Panc1 (cell line): ENCODE data around the gene SESTD1. TPM values are rescaled to one million over a fixed set of nuclear protein-coding genes. Genes with fewer than 3 reads are reported as not detected.

Experiments used
- ATAC-seq: fragments of 200-7000 bp; cut with Tn5 transposase; 2 replicates; pipeline ENCODE4 v1.9.1; 2020; ENCODE audit warnings: mild to moderate bottlenecking, moderate library complexity
- BruUV-seq: library from RNA; stranded (reverse); fragments of 400-500 nt; replicated peaks from 2 replicates; lab custom pipeline; 2021; lab: Mats Ljungman, UMichigan
- CTCF ChIA-PET: fragments of 300-600 bp; sonication (Branson Sonifier 250); formaldehyde crosslinking; loops from one replicate; lab custom pipeline; 2022; ENCODE audit warnings: antibody characterized with exemption; lab: Charles Lee
- POLR2A ChIA-PET: fragments of 300-600 bp; sonication (Branson Sonifier 250); formaldehyde crosslinking; loops from one replicate; lab custom pipeline; 2022; ENCODE audit warnings: antibody characterized with exemption; lab: Charles Lee
- DNase-seq: peaks from one replicate; pipeline ENCODE4 v3.0.0-alpha.2; 2010; ENCODE audit warnings: low read depth, low spot score
- H3K27ac ChIP-seq: 2 replicates; pipeline ENCODE4 v1.5.1; 2011; ENCODE audit warnings: mild to moderate bottlenecking, low read length, inconsistent platforms
- H3K27me3 ChIP-seq: fragments of 200-500 bp; sonication (Bioruptor generic); 2 replicates; pipeline ENCODE4 v1.6.0; 2014; ENCODE audit warnings: low read length, inconsistent platforms; ENCODE audit not compliant: control insufficient read depth, insufficient read depth
- H3K36me3 ChIP-seq: fragments of 200-500 bp; sonication (Bioruptor generic); 2 replicates; pipeline ENCODE4 v1.5.1; 2014; ENCODE audit warnings: inconsistent platforms, mild to moderate bottlenecking, low read length, moderate library complexity; ENCODE audit not compliant: control insufficient read depth, insufficient read depth
- H3K4me1 ChIP-seq: 2 replicates; pipeline ENCODE4 v1.5.1; 2011; ENCODE audit warnings: inconsistent platforms, mild to moderate bottlenecking, low read length, moderate library complexity; ENCODE audit not compliant: control insufficient read depth, insufficient read depth
- H3K4me3 ChIP-seq, 2 experiments: 2 replicates each; pipeline ENCODE4 v1.5.1; 2011 to 2012; ENCODE audit warnings: low read depth in 2 of 2, low read length in 2 of 2, mild to moderate bottlenecking in 2 of 2, inconsistent platforms in 1 of 2, moderate library complexity in 1 of 2
- H3K9me3 ChIP-seq: fragments of 200-500 bp; sonication (Bioruptor generic); 2 replicates; pipeline ENCODE4 v1.5.1; 2014; ENCODE audit warnings: low read depth, mild to moderate bottlenecking, inconsistent platforms, low read length, moderate library complexity; ENCODE audit not compliant: control insufficient read depth, insufficient read depth
- POLR2AphosphoS5 ChIP-seq: IDR thresholded peaks from 2 replicates; pipeline ENCODE4 v1.6.1; 2012; ENCODE audit warnings: mild to moderate bottlenecking, low read depth, low read length, moderate library complexity
- SIN3A ChIP-seq: IDR thresholded peaks from 2 replicates; pipeline ENCODE4 v1.6.1; 2012; ENCODE audit warnings: low read depth, mild to moderate bottlenecking, low read length, moderate library complexity, borderline replicate concordance; ENCODE audit not compliant: insufficient read depth
- TCF7L2 ChIP-seq: IDR thresholded peaks from 2 replicates; pipeline ENCODE4 v1.6.1; 2011; ENCODE audit warnings: mild to moderate bottlenecking, low read depth, low read length, inconsistent platforms
- in situ Hi-C: cut with HindIII; loops from 2 replicates; pipeline ENCODE4 v1.10.0; 2016; ENCODE audit warnings: low sequenced_read_pairs, low pct_unique_long_range_greater_than_20kb
- intact Hi-C: fragments of 100-400 bp; cut with micrococcal nuclease; formaldehyde crosslinking; loops from one replicate; pipeline ENCODE4 v1.10.0; 2022; ENCODE audit not compliant: unreplicated experiment
- total RNA-seq: library from RNA; stranded (reverse); gene quantifications from one replicate; pipeline ENCODE4 v1.2.1, GENCODE V29; 2021; ENCODE audit not compliant: unreplicated experiment
- TF ChIP-seq, protein P1 (sequence below), 2 experiments: IDR thresholded peaks; 2 replicates each; pipeline ENCODE4 v1.6.1; 2011 to 2012; ENCODE audit warnings: low read depth in 2 of 2, control low read depth in 1 of 2, low read length in 1 of 2, mild to moderate bottlenecking in 1 of 2, moderate library complexity in 1 of 2; ENCODE audit not compliant: insufficient read depth in 1 of 2
- TF ChIP-seq, protein P2 (sequence below): fragments of 450-650 bp; IDR thresholded peaks from 2 replicates; pipeline ENCODE4 v1.5.1; 2017; ENCODE audit warnings: mild to moderate bottlenecking

SESTD1 gene
- total RNA-seq, 1 experiment from 2014 or later, result 31.3 TPM

DNA sequence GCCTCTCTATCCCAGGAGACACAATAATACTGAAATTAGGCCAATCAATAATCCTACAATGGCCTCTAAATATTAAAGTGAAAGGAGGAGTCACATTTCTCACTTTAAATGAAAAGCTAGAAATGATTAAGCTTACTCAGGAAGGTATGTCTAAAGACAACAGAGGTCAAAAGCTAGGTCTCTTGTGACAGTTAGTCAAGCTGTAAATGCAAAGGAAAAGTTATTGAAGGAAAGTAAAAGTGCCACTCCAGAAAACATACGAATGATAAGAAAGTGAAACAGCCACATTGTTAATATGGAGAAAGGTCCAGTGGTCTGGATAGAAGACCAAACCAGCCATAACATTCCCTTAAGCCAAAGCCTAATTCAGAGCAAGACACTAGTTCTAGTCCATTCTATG is 9.5 kb downstream of the SESTD1 start:
- intact Hi-C loops (no loop called here), in situ Hi-C loops (no loop called here)
- DNase-seq (no peak), ATAC-seq (no peak)
- TF ChIP-seq, protein P1, sequence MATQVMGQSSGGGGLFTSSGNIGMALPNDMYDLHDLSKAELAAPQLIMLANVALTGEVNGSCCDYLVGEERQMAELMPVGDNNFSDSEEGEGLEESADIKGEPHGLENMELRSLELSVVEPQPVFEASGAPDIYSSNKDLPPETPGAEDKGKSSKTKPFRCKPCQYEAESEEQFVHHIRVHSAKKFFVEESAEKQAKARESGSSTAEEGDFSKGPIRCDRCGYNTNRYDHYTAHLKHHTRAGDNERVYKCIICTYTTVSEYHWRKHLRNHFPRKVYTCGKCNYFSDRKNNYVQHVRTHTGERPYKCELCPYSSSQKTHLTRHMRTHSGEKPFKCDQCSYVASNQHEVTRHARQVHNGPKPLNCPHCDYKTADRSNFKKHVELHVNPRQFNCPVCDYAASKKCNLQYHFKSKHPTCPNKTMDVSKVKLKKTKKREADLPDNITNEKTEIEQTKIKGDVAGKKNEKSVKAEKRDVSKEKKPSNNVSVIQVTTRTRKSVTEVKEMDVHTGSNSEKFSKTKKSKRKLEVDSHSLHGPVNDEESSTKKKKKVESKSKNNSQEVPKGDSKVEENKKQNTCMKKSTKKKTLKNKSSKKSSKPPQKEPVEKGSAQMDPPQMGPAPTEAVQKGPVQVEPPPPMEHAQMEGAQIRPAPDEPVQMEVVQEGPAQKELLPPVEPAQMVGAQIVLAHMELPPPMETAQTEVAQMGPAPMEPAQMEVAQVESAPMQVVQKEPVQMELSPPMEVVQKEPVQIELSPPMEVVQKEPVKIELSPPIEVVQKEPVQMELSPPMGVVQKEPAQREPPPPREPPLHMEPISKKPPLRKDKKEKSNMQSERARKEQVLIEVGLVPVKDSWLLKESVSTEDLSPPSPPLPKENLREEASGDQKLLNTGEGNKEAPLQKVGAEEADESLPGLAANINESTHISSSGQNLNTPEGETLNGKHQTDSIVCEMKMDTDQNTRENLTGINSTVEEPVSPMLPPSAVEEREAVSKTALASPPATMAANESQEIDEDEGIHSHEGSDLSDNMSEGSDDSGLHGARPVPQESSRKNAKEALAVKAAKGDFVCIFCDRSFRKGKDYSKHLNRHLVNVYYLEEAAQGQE (IDR thresholded peaks at IDR 0.05; ENCODE audit: insufficient read depth in 1 of 2, low read depth in 2 of 2, low read length in 1 of 2), result no peak
- TF ChIP-seq, protein P2, sequence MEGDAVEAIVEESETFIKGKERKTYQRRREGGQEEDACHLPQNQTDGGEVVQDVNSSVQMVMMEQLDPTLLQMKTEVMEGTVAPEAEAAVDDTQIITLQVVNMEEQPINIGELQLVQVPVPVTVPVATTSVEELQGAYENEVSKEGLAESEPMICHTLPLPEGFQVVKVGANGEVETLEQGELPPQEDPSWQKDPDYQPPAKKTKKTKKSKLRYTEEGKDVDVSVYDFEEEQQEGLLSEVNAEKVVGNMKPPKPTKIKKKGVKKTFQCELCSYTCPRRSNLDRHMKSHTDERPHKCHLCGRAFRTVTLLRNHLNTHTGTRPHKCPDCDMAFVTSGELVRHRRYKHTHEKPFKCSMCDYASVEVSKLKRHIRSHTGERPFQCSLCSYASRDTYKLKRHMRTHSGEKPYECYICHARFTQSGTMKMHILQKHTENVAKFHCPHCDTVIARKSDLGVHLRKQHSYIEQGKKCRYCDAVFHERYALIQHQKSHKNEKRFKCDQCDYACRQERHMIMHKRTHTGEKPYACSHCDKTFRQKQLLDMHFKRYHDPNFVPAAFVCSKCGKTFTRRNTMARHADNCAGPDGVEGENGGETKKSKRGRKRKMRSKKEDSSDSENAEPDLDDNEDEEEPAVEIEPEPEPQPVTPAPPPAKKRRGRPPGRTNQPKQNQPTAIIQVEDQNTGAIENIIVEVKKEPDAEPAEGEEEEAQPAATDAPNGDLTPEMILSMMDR, result no peak
- TF ChIP-seq POLR2AphosphoS5 (no peak), TCF7L2 (no peak)
- H3K27me3 ChIP-seq, result no peaks in the 10 kb centered on the region
- no peak overlapping the region for H3K4me3 ChIP-seq
- H3K27ac ChIP-seq, result no peak overlapping the region
- ChIA-PET CTCF (no interaction called here), POLR2A (interaction anchor here (0.7 kb wide), 1 partner anchor 35 kb away, joined by 5 read pairs; no protein-coding TSS in a partner anchor)
- BruUV-seq, result no TSS peak
- H3K9me3 ChIP-seq, result no peaks in the 10 kb centered on the region
- no peaks in the 10 kb centered on the region for H3K36me3 ChIP-seq
- no peaks in the 10 kb centered on the region for H3K4me1 ChIP-seq

DNA sequence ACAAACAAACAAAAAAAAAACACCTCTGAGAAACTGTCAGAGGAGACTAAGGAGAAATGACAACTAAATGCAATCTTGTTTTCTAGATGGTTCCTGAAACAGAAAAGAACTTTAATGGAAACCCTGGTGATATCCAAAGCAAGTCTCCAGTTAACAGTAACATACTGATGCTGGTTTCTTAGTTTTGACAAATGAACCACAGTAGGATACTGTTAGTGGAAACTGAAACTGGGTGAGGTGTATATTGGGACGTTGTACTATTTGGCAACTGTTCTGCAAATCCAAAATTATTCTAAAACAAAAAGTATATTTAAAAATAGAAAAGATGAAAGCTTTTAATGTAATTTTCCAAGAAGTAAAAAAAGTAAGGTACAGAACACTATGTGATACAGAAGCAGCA is 11.4 kb downstream of the SESTD1 start:
- Histone ChIP-seq H3K9me3 (no peaks in the 10 kb centered on the region), H3K27ac (no peak overlapping the region), H3K36me3 (no peaks in the 10 kb centered on the region), H3K27me3 (no peaks in the 10 kb centered on the region), H3K4me1 (no peaks in the 10 kb centered on the region), H3K4me3 (no peak overlapping the region)
- CTCF ChIA-PET, result no interaction called here
- intact Hi-C loops, result no loop called here
- no TSS peak for BruUV-seq
- ATAC-seq, result no peak
- in situ Hi-C loops, result no loop called here
- TF ChIP-seq, protein P1 (IDR thresholded peaks at IDR 0.05; ENCODE audit: insufficient read depth in 1 of 2, low read depth in 2 of 2, low read length in 1 of 2), result no peak
- TF ChIP-seq, protein P2, result no peak
- TF ChIP-seq SIN3A, result no peak
- TF ChIP-seq POLR2AphosphoS5, result no peak
- no peak for TF ChIP-seq TCF7L2
- no peak for DNase-seq
- POLR2A ChIA-PET, result no interaction called here
